ENCODE measurements around the gene GPATCH2L. TPM values are rescaled to one million over a fixed set of nuclear protein-coding genes. Genes with fewer than 3 reads are reported as not detected.

The GPATCH2L gene
- total RNA-seq, 1 donor from 2014 or later = 85.6 TPM

DNA sequence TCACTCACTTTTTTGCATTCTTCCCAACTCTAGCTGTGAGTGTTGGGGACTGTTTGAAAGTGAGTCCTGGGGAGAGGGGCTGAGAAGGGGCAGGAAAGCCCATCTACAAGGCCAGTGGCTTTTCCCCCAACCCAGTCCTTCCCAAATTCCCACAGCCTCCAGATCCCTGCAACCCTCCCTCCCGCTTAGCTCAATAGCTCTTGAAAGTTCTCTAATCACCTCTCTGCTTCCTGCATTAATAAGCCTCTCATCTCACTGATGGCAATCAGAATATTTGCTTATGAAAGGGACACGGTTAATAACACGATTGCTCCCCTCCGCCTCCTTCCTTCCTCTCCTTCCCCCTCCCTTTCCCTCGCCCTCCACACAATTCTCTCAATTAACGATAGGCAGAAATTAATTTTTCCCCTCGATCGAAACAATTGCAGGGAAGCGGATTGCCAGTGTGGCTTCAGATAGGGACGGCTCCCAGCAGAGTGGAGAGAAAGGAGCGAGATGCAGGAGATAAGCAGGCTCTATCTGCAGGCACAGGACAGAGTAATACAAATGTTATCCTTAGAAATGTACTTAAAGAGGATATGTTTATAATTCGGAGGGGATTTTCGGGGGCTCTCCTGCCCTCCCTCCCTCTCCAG is 15.1 kb upstream of the GPATCH2L start:
- no peak for DNase-seq (ENCODE audit: low read depth)

DNA sequence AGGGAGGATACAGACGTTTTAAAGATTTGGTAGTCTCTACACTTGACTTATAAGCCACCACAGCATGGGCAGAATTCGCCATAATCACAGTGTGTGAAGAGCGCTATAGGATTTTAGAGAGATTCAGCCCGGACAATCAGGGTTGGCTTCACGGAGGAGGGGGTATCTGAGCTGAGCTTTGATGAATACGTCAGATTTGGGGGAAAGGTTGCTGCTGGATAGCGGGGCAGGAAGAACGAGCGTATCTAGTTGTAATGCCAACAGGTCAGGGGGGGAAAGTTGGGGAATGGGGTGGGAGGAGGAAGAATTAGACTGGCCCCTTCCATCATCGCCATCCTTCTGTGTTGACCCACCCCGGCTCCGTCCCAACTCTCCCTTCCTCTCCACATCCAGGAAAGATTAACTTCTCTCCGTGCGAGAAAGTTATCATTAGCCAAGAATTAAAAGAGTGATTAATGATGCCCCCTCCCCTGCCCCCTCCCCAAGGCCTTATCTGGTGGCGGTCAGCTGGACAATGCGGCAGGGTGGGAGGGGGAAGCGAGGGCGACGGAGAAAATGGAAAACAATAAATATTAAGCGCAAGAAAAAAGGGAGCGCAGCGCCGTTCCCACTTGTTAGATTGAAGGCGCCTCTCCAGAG is 13.5 kb upstream of the GPATCH2L start:
- DNase-seq (ENCODE audit: low read depth) = no peak

DNA sequence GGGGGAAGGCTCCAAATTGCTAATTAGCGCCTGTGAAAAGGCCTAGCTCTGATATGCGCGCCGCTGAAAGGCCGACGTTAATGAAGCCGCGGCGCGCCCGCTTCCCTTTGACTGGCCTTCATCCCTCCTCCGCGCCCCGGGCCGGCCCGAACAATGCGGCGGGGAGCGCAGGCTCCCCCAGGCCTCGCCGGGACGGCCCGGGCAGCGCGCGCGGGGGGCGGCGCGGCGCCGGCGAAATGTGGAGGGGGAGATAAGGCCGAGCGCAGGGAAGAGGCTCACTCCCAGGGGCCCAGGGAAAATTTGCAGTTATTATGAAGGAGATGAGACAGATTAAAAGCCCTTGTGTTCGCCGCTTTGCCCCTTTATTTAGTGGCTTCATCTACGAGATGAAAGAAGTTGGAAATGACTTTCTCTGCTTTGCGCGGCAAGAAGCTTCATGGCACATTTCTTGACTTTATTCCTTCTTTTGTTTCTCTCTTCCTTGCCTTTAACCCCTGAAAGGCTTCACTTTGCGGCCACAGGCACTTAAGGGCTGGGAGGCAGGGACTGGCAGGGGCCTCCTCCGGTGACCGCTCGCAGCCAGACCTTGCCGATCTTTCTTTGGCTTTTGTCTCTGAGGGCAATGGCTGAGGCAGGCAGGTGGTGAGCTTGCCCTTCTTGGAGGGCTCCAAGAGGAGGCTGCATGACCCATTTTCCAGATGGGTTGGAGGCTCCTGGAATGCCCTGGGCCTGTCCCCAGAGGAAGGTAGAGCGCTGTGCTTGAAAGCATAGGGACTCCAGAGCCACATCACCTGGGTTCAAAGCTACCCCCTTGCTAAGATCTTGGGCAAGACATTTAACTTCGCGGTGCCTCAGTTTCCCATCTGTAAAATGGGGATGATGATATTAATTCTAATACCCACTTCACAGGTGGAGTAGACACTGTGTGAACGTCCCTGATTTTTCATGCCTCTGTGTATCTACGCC is 12.7 kb upstream of the GPATCH2L start:
- DNase-seq (ENCODE audit: low read depth) = no peak

DNA sequence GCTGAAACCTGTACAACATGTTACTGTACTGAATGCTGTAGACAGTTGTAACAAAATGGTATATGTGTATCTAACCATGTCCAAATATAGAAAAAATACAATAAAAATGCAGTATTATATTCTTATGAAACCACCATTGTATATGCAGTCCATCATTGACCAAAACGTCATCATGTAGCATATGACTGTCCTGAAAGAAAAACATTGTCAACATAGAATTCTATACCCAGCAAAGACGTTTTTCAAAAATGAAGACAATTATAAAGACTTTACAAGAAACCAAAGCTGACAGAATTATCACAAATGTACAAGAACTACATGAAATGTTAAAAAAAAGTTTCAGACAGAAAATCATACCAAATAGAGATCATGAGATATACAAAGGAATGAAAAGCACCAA is 8.1 kb upstream of the GPATCH2L start:
- no peak for DNase-seq (ENCODE audit: low read depth)

DNA sequence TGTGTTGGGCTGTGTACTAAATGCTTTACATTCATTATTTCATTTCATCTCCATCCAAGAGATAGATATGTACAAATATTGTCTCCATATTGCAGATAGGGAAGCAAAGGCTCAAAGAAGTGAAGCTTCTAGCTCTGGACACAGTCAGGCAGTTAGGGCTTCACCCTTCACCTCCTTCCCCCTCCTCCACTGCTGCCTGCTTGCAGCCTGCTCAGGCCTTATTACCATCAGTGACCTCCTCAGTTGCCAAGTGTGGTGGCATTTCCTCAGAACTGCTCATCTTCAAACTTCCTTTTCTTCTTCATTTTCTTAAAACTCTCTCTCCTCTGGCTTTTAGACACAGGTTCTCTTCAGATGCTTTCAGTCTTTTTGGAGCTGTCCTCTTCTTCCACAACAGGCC is 4.7 kb upstream of the GPATCH2L start:
- DNase-seq (ENCODE audit: low read depth) = no peak

DNA sequence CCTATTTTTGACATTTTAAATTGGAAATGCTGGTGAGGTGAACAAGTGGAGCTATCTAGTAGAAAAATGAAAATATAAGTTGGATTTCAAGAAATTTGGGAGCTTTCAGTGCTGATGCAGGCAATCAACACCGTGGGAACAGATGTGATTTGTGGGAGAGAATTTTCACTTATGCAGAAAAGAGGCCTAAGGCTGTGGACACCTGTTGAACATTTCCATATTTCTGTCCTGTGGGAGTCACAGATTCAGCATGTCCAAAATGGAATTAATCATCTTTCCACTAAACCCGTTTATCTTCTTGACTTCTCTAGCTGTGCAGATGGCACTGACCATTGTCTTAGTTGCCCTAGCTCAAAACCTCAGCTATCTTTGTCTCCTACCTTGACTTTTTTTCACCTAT is 2.5 kb upstream of the GPATCH2L start:
- no peak for DNase-seq (ENCODE audit: low read depth)

DNA sequence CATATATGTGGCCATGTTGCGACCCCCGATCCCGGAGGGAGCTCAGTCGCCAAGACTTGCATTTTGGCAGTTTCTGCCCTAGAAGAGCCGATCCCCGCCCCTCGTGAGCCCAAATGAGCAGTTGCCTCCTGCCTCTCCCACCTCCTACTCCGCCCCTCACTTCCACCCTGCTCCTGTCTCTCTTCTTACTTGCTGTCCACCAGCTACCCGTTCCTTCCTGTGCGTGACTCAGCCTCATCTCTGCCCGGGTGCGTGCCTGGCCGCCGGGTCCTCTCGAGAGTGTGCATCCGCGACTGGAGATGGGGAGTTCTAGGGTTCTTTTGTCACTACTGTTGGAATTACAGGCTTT is 585 bp downstream of the GPATCH2L start:
- DNase-seq (ENCODE audit: low read depth) = peak; percentile 72

DNA sequence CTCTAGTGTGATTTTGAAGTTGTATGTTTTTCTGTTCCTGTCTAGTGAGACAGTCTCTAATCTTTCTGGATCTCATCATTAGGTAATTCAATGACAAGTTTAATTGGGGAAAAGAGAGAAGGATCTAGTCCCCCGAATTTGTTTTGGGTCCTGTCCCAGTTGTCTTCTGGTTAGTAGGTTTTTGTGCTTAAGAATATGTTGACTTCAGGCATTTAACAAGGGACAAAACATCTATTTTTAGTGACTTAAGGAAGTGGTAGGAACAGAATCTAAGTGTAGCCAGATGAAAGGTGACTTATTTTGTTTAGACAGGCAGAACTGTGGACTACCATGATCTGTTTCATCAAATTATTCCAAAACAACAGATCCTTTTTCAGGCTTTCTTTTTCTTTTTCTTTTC is 2.2 kb downstream of the GPATCH2L start:
- DNase-seq (ENCODE audit: low read depth) = no peak

DNA sequence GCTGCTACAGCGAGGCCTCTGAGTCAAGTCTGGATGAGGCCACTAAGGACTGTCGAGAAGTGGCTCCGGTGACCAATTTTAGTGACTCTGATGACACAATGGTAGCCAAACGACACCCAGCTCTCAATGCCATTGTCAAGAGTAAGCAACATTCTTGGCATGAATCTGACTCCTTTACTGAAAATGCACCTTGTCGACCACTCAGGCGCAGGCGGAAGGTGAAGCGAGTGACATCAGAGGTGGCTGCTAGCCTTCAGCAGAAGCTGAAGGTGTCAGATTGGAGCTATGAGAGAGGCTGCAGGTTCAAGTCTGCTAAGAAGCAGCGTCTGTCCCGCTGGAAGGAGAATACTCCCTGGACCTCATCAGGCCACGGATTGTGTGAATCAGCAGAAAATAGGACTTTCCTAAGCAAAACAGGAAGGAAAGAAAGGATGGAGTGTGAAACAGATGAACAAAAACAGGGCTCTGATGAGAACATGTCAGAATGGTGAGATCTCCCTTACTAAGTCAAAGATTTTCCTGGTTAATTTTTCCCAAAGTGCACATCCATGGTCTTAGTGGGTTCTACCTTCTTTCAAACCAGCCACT is 2.9 kb downstream of the GPATCH2L start:
- DNase-seq (ENCODE audit: low read depth) = no peak

DNA sequence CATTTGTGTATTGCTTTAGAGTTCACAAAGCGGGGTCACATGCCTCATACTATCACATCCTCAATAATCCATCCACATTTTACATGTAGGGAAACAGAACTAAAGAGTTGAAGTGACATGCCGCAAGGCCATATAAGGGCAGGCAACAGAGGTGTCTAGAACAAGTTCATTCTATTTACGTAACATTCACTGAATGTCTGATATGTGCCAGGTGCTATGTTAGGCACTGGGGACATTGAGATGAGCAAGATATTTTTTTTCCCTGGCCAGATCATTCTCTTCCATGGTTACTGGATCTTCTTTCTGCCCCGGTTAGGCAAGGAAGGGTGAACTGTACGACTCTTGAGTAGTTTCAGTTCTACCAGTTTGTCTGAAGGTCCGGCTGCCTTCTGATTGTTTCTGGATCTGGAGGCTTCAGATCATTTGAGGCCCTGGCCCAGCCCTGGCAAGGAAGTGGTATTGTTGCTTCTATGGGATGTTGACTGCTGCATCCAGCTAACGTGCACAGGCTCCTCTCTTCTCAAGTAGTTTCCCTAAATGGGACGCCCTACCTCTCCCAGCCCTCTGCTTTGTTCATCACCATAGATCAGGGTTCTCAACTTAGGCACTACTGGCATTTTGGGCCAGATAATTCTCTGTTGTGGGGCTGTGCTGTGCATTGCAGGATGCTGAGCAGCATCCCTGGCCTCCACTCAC is 12.1 kb downstream of the GPATCH2L start:
- no peak for DNase-seq (ENCODE audit: low read depth)

DNA sequence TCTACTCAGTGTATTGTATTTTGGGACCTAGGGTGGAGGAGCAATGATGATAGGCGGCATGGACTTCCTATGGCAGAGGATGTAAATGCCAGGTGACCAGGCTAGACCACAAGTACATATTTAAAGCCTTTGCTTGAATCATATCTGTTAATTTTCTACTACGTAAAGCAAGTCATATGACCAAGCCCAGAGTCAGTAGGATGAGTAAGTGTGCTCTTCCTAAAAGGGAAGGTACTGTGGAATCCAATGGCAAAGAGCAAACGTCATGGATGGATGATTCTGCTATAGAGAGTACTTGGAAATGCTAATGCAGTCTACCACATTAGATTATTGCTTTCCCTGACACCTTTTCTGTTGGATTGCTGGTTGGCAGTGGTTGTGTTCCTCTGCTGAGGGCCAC is 16.8 kb downstream of the GPATCH2L start:
- DNase-seq (ENCODE audit: low read depth) = peak; percentile 88

DNA sequence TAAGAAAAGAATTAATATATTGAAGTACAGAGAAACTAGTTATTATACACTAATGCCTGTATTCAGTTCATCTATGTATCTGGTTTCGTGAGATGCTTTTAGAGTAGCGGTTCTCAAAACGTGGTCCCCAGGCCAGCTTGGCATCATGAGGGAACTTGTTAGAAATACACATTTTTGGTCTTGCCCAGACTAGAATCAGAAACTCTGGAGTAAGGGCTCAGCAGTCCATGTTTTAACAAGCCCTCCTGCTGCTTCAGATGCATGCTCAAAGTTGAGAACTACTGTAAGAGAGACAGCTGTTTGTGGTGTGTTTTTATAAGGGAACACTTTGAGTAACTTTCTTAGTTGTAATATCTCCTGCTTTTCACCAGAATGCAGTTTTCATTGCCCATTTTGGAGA is 18.1 kb downstream of the GPATCH2L start:
- DNase-seq (ENCODE audit: low read depth) = no peak

DNA sequence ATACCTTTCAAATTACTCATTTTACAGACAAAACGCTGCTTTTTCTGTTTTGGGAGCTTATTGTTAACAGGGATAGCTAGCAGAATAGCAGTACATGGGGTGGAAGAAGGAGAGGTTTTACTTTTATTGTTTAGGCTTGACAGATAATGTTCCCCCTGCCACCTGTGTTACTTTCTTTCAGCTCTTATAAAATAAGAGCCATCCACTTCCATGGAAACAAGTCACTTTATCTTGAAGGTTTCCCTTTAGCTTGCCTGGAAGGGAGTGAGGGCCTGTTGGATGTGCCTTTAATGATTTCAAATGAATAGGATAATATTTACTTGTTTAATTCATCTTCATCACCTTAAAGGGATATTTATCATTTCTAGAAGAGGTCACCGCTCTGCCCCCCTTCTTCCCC is 23.3 kb downstream of the GPATCH2L start:
- no peak for DNase-seq (ENCODE audit: low read depth)

DNA sequence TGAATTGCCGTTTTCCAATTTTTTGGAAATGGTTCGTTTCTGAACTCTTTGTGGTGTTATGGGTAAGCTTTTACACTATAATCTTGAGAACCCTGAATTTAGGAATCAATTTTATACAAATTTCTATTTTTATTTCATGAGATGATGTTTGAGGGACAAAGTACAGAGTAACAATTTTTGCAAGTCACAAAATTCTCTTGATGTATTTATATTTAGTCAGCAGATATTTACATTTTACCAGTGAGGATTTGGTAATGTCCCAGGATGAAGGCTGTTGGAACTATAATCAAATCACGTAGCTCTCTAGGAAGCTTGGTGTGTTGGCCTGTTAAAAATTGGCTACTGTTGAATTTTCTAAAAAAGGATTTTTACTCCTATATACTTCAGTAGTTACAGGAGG is 24.2 kb downstream of the GPATCH2L start:
- DNase-seq (ENCODE audit: low read depth) = no peak

DNA sequence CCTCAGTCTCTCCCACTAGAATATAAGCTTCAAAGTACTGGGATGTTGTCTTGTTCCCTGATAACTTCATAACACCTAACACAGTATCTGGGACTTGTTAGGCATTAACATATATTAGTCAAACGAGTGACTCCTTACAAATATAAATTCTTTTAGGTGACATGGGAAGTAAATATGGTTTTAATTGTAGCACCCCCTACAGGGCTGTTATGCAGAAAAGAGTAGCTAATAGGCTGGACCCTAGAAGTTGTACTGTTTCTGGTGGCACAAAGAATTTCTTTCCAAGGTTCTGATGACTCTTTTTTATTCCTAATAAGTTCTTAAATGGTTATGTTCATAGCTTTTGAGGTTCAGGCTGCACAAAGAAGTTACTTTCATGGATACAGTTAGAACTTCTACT is 29.8 kb downstream of the GPATCH2L start:
- no peak for DNase-seq (ENCODE audit: low read depth)

DNA sequence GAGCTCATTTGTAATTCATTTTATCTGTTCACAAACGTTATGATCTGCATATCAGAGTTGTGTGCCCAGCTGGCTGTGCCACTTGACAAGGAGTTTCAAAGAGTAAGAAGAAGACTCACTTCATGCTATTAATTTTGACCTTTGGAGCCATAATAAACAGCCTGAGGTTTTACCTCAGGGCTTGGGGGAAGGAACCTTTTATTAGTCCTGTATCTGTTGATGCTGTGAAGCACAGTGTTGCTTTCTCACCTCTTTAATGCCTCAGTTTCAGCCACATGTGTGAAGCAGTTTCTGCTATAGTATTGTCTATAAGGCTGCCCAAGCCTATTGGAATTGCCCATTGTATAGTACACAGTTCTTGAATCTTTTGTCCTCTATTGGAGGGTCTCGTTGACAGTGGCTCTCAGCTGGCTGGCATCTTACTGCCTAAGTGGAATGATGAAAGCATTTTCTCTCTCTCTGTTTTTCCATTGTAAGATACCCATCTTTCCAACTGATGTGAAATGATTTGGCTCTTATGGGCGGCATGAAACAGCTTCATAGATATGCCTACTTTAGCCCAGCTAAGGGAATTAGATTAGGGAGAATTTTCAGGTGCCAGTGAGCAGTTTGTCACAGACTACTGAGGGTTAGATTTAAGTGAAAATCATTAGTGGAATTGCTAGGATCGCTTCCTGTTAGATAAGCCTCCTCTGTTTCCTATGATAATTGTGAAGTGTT is 34.7 kb downstream of the GPATCH2L start:
- no peak for DNase-seq (ENCODE audit: low read depth)

DNA sequence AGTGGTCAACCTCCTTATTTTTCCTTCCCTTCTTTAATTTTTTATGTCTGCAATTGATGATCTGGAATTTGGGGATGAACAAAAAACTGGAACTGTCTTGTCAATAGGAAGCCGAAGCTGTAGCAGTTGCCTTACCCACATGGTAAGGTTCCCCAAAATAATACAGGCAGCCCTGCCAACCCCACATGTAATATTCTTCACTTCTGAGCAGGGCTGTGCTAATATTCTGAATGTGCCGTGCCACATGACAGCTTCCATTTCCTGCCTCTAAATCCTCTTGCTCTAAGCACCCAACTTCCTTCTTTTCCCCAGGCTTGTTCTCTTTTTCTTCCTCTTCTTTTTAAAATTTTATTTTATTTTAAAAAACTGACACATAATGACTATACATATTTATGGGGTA is 39.6 kb downstream of the GPATCH2L start:
- no peak for DNase-seq (ENCODE audit: low read depth)

DNA sequence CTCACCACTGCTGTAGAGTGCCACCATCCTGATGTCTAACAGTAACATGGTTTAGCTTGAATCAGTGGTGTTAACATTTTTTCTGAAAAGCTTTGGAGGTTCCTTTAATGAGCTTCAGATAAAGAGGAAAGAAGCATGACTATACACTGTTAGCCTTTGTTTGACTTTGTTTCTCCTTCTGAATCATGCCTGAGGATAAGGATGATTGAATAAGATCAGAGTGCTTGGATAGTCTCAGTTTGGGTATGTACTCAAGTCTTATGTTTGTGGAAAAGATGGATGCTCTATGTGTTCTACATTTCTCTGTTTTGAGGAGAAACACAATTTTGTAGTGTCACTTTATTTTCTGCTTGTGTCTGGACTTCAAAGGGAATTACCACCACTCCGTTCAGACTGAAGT is 42.0 kb downstream of the GPATCH2L start:
- DNase-seq (ENCODE audit: low read depth) = peak; percentile 63

DNA sequence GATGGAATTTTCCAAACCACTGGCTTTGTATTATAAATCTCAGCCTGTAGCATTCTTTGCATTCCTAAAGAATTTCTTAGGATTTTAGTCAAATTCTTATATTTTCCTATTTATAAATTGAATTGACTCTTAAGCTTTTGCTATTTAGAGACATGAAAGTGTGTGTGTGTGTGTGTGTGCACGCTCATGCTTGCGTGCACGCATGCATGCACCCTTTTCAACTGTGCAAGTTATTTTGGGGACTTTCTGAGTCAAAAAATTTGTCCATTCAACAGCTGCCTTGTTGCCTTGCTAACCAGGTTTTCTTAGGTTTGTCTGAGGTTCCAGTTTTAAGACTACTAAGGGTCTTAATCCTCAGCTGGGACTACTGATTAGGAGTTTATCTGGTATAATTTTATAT is 42.6 kb downstream of the GPATCH2L start:
- DNase-seq (ENCODE audit: low read depth) = no peak

DNA sequence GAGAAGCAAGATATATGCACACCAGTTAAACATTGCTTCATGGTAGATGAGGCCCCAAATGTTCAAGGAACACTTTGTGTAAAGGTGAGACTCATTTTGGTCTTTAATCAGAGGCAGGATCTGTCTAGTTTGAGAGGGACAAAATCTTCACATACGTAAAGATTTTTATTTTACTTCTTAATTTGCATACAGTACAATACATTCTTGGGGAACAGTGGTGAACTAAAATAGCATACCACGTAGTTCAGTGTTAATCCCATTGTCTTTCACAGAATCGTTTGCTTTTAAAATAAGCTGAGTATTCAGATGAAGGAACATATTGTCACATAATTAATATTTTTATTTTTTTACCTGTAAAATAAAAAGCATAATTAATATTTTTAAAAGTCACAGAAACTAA is 43.3 kb downstream of the GPATCH2L start:
- no peak for DNase-seq (ENCODE audit: low read depth)

DNA sequence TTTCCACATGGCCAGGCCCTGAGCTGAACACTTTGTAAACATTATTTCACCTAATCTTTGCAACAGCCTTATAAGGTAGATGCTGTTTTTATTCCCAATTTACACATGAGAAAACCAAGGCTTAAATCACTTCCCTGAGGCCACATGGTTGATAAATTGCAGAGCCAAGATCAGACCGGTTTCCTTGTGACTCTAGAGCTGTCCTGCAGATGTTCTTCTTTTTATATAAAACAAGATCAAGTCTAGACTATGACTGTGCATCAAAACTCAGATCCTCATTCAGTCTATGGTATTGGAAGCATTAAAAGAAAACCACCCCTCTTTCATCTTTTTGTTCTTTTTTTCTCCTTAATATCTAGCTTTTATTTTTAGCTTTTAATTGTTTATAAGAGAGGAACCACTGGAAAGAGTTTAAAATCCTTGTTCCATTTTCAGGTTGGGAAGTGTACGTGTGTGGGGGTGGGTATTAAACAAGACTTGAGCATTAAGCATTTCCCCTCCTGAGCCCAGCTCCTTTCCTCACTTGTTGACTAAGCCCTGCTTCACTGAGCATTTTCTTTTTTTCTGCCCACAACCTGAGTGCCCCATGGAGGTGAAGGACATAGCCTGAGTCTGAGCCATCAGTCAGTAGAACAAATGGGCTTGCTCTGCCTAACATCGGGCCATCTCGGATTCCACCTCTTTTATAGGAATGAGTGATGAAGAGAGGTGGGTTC is 45.4 kb downstream of the GPATCH2L start:
- DNase-seq (ENCODE audit: low read depth) = no peak
